CD4-positive, alpha-beta T cell treated with Interleukin-1 beta for 1 hour (primary cell): ENCODE results near the gene S100A1.
"Not testable (repeated sequence)": the region's sequence is repeated elsewhere in the genome, so short reads cannot be mapped to it uniquely, and the experiment has no call there.

Experiments used
- DNase-seq, 2 donors: peaks; one replicate each; pipeline ENCODE4 v3.0.0-alpha.2; 2020 to 2022

Gene S100A1

GRCh38 chr1:153633161-153633753 lies 5.0 kb downstream of the S100A1 start:
- DNase-seq, result no peak

GRCh38 chr1:153633754-153634665 lies 5.8 kb downstream of the S100A1 start, which contains the start of gene CHTOP:
Gene CHTOP, plus strand, starts transcription at chr1:153634066. Its CDS starts 2,523 bp downstream, at chr1:153636589.
- peak; percentile 97 for DNase-seq

GRCh38 chr1:153635872-153636271 lies 7.6 kb downstream of the S100A1 start:
- DNase-seq, result no peak

- DNase-seq, result no peak
These were observed 8.1 kb downstream of the S100A1 start for GRCh38 chr1:153636312-153636711.

GRCh38 chr1:153638261-153638660 lies 10.0 kb downstream of the S100A1 start:
- DNase-seq, result no peak

GRCh38 chr1:153639280-153639679 lies 11.0 kb downstream of the S100A1 start:
- no peak for DNase-seq

- DNase-seq, result not testable (repeated sequence)
These were observed 12.0 kb downstream of the S100A1 start for GRCh38 chr1:153640213-153640612.

- DNase-seq, result no peak
These were observed 12.6 kb downstream of the S100A1 start for GRCh38 chr1:153640861-153641260.

GRCh38 chr1:153642161-153642560 lies 13.9 kb downstream of the S100A1 start:
- DNase-seq, result no peak

- no peak for DNase-seq
These were observed 14.9 kb downstream of the S100A1 start for GRCh38 chr1:153643100-153643499.

- no peak for DNase-seq
These were observed 15.6 kb downstream of the S100A1 start for GRCh38 chr1:153643816-153644215.

- DNase-seq, result no peak
These were observed 18.6 kb downstream of the S100A1 start for GRCh38 chr1:153646672-153647345.

GRCh38 chr1:153647346-153647714 lies 19.1 kb downstream of the S100A1 start:
- DNase-seq, result no peak

- no peak for DNase-seq
These were observed 19.9 kb downstream of the S100A1 start for GRCh38 chr1:153648000-153648643.

- DNase-seq, result peak in 1 of 2 donors; percentile 30
These were observed 21.1 kb downstream of the S100A1 start for GRCh38 chr1:153649137-153649862.

GRCh38 chr1:153649863-153650235 lies 21.6 kb downstream of the S100A1 start:
- DNase-seq, result no peak

- DNase-seq, result no peak
These were observed 23.5 kb downstream of the S100A1 start for GRCh38 chr1:153651771-153652170.

GRCh38 chr1:153652805-153653500 lies 24.7 kb downstream of the S100A1 start:
- DNase-seq, result no peak

GRCh38 chr1:153655333-153655732 lies 27.1 kb downstream of the S100A1 start:
- no peak for DNase-seq

- DNase-seq, result peak; percentile 88 to 91
These were observed 30.4 kb downstream of the S100A1 start, which contains the start of gene SNAPIN for GRCh38 chr1:153658400-153659174. Gene SNAPIN, plus strand, starts transcription at chr1:153658703. Its CDS starts 41 bp downstream, at chr1:153658744.

- no peak for DNase-seq
These were observed 30.9 kb downstream of the S100A1 start for GRCh38 chr1:153659175-153659534.
